Iris pigment epithelial cell (primary cell): Measurements from ENCODE around the gene KIAA1328.

Experiments
- DNase-seq: peaks from one replicate; pipeline ENCODE4 v3.0.0-alpha.2; 2011; ENCODE audit warnings: low read depth

Gene KIAA1328

DNA sequence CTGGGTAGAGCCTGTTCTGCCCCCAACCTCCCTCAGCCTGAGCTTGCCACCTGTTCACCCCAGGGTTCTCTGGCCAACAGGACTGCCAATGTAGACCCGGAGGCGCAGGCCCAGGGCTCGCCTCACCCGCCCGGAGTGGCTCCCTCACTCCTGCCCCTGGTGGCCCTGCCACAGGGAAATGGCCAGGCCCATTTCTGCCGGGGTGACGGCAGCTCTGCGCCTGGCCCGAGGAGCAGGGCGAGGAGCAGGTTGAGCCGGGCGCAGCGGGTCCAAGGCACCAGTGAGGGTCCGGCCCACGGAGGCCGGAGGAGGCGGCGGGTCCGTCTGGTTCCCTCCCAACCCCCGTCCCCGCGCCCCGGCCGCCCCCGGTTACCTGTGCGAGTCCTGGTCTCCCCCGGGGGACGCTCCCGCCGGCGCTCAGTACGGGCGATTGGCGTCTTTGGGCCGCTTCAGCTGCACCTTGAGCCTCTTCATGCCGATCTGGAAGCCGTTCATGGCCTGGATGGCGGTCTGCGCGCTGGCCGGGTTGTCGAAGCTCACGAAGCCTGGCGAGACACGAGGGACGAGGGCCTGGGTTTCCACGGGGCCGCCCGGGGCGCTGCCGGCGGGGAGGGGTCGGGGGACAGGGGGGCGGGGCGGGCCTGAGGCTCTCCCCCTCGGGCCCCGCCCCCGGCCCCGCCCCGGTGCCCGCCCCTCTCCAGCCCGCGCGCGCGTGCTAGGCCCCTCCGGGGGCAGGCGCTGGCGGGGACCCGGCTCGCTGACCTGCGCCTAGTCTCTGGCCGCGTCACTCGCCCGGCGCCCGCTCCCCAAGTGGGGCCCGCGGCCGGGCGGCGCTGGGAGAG is 424.7 kb downstream of the KIAA1328 start:
- no peak for DNase-seq

DNA sequence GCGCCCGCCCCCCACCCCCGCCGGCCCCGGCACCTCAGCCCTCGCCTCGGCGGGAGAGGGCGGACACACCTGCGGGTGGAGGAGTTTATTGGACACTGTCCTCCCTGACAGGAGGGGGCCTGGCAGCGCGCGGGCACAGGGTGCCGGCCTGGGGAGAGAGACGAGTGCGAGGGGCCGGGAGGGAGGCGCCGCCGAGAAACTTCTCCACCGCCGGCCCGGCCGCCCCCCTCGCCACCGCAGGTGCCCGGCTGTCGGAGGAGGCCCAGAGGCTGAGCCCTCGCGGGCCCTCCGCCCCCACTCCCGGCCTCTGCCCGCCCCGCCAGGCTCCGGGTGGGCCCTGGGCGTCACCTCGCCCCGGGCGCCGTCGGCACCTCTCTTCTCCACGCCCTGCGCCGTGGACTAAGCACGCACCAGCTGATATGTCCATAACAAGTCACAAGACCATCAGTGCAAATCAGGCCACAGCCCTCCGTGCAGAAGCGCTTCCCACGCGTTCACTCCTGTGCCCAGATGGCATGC is 425.4 kb downstream of the KIAA1328 start:
- DNase-seq = no peak

DNA sequence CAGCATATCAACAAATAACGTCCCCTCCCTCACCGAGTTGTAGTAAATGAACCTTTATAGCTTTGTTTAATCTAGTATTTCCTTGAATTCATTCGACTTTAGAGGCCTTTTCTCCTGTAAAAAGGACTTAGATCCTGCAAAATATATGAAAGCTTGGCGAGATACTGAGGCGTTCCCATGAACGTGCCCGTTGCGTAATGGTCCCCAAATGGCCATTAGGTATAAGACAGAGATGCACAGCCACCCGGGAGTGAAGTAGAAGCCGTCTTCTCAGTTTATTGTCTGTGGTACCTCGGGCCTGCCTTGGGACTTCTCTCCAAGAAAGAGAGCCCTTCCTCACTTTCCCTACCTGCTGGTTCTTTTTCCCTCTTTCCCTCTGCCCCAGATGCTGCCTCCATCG is 426.0 kb downstream of the KIAA1328 start:
- no peak for DNase-seq

DNA sequence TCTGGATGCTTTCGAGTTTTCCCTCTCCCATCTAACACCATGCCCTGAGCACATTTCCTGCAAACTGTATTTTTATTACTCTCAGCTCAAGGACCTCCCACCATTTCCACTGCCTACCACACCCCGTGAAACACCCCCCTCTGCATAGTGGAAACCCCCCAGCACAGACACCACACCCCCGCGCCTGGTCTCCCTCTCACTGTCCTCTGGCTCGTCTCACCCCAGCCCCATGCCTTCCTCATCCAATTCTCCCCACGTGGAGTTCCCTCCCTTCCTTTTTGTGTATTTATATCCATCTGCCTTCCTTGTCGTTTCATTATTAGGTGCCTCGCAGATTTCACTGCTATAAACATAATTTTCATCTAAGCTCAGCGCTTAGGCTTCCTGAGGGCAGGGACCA is 429.2 kb downstream of the KIAA1328 start:
- DNase-seq = no peak

- DNase-seq = no peak
Measured at GRCh38 chr18:37258819-37259218, 429.9 kb downstream of the KIAA1328 start.

GRCh38 chr18:37259711-37260110 is 430.8 kb downstream of the KIAA1328 start:
- DNase-seq = no peak

GRCh38 chr18:37260367-37261093 is 431.6 kb downstream of the KIAA1328 start:
- DNase-seq = no peak

GRCh38 chr18:37261246-37261840 is 432.4 kb downstream of the KIAA1328 start:
- no peak for DNase-seq

- no peak for DNase-seq
Measured at GRCh38 chr18:37261988-37262387, 433.1 kb downstream of the KIAA1328 start.

DNA sequence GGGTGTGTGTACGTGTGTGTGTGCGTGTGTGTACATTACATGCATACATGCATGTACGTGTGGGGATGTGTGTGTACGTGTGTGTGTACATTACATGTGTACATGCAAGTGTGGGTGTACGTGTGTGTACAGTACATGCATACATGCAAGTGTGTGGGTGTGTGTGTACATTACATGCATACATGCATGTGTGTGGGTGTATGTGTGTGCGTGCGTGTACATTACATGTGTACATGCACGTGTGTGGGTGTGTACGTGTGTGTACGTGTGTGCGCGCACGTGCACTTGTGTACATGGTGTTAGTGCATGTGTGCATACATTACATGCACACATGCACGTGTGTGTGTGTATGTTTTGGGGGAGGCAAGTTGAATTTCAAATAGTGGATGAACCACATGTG is 436.0 kb downstream of the KIAA1328 start:
- no peak for DNase-seq

DNA sequence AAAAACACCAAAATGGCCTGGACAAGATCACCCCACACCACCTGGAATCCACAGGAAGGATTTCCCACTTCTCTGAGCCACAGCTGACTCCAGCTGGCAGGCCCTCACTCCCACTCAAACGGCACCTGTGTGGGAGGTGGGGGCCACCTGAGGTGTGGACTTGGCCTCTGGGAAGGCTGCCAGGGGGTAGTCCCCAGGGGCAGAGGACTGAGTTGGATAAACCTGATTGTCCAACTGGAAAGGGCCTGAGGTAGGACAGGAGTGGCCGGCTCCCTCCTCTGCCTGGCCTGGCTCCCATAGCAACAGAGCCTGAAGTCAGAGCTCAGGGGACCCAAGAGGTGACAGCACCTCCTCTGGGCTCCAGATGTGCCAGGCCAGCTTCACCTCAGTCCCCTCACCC is 436.5 kb downstream of the KIAA1328 start:
- no peak for DNase-seq

- DNase-seq = no peak
Measured at GRCh38 chr18:37266290-37266689, 437.4 kb downstream of the KIAA1328 start.

DNA sequence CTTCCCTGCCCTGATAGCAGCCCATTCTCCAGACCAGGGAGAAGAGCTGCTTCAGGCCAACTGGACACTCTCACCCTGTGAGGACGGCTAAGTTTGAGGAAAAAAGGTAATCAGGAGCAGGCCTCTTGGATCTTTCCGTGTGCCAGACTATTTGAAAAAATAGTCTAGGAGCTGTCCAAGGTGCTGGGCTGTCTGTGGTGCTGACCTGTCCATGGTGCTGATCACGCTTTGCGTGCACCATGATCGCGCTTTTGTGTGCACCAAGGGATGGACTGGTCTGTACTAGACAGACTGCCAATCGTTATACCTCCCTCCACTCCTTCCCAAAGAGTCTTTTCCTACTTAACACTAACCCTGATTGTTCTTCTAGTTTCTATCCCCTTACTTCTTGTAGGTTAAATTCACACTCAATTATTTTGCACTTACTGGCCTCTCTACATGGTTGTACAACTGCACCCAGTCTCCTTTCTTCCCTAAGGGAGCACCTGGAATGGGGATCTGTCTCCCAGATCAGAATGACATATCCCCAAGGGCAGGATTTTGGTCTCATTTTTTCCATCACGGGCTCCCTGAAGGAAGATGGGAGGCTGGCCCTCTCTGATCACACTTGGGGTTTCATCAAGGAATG is 441.2 kb downstream of the KIAA1328 start:
- peak; percentile 42 for DNase-seq

GRCh38 chr18:37270666-37271052 is 441.7 kb downstream of the KIAA1328 start:
- no peak for DNase-seq

DNA sequence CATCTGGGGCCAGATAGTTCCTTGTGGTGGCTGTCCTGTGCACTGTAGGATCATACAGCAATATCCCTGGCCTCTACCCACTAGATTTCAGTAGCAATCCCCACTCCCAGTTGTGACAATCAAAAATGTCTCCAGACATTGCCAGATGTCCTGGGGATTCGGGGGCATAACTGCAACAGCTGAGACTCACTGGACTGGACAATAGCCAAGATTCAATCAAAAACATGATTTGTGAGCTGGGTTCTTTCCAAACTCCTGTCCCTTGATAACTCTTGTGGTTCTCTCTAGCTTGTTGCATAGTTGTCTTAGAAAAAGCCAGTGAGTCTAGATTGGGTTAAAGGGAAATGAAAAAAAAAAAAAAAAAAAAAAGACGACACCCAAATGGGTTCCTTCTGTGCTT is 443.3 kb downstream of the KIAA1328 start:
- no peak for DNase-seq

DNA sequence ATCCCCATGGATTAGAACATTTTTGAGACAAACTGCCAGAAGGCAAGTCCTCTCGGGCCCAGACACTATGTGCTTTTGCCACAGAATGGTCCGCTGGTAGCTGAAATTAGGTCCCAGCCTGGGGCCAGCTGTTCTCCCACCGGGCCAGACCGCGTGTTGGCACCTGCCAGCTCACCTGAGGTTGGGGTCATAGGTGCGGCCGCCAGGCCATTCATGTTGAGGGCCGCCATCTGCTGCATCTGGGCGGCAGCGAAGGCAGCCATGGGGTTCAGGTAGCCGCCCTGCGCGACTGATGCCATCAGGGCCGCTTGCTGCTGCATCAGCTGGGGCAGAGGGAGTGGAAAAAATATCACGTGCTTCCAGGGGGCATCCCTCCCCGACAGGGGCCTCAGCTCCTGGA is 443.9 kb downstream of the KIAA1328 start:
- DNase-seq = no peak

- DNase-seq = no peak
Measured at GRCh38 chr18:37274309-37275236, 445.6 kb downstream of the KIAA1328 start.

DNA sequence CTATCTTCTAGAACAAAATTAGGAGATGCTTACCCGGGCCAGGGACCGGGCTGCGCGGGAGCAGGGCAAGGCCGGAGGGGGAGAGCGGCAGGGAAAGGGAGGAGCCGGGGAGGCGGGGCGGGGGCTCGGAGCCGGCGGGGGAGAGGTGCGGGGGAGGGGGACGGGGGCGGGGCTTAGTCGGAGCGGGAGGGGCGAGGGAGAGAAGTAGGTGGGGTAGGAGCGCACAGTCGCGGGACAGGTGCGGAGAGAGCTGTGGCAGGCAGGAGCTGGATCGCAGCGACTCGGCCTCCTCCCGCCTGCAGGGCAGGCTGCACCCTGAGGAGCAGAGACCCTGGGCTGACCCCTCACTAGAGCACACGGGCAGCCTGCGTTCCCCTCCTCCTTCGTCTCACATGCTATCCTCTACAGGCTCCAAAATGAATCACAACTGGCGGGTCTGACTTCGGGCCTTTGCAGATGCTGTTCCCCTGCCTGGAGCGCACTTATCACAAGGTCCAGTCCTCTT is 446.4 kb downstream of the KIAA1328 start:
- no peak for DNase-seq

- no peak for DNase-seq
Measured at GRCh38 chr18:37276111-37276890, 447.4 kb downstream of the KIAA1328 start.

- DNase-seq = no peak
Measured at GRCh38 chr18:37277804-37278203, 448.9 kb downstream of the KIAA1328 start.
